HG03066 (cell line): Measurements from ENCODE around the gene SDK1.

Source experiments
- ATAC-seq: cut with Tn5 transposase; IDR thresholded peaks from one replicate; pipeline ENCODE4 v1.9.1; 2021; ENCODE audit warnings: low read depth; ENCODE audit not compliant: unreplicated experiment

SDK1 gene

GRCh38 chr7:3282457-3282856, 18.6 kb upstream of the SDK1 start:
- ATAC-seq, result no peak

GRCh38 chr7:3283130-3283704, 17.8 kb upstream of the SDK1 start:
- no peak for ATAC-seq

- ATAC-seq, result no peak
These were observed 15.4 kb upstream of the SDK1 start for GRCh38 chr7:3285652-3286051.

GRCh38 chr7:3289996-3290395, 11.1 kb upstream of the SDK1 start:
- ATAC-seq, result no peak

- no peak for ATAC-seq
These were observed 8.4 kb upstream of the SDK1 start for GRCh38 chr7:3292694-3293093.

GRCh38 chr7:3294432-3295100, 6.5 kb upstream of the SDK1 start:
- ATAC-seq, result no peak

GRCh38 chr7:3297105-3297819, 3.8 kb upstream of the SDK1 start:
- ATAC-seq, result no peak

- ATAC-seq, result no peak
These were observed 816 bp upstream of the SDK1 start for GRCh38 chr7:3300221-3300650.

- ATAC-seq, result no peak
These were observed 338 bp downstream of the SDK1 start for GRCh38 chr7:3301449-3301731.

- ATAC-seq, result no peak
These were observed 973 bp downstream of the SDK1 start for GRCh38 chr7:3301831-3302618.

- ATAC-seq, result no peak
These were observed 1.7 kb downstream of the SDK1 start for GRCh38 chr7:3302681-3303320.

GRCh38 chr7:3304131-3304530, 3.1 kb downstream of the SDK1 start:
- ATAC-seq, result no peak

- no peak for ATAC-seq
These were observed 6.4 kb downstream of the SDK1 start for GRCh38 chr7:3307435-3307834.

GRCh38 chr7:3309140-3309539, 8.1 kb downstream of the SDK1 start:
- ATAC-seq, result no peak

GRCh38 chr7:3309956-3310355, 8.9 kb downstream of the SDK1 start:
- ATAC-seq, result no peak

GRCh38 chr7:3310884-3311283, 9.8 kb downstream of the SDK1 start:
- no peak for ATAC-seq

GRCh38 chr7:3312583-3312982, 11.5 kb downstream of the SDK1 start:
- no peak for ATAC-seq

- ATAC-seq, result no peak
These were observed 17.8 kb downstream of the SDK1 start for GRCh38 chr7:3318874-3319273.

GRCh38 chr7:3321206-3321605, 20.2 kb downstream of the SDK1 start:
- no peak for ATAC-seq

GRCh38 chr7:3321745-3322144, 20.7 kb downstream of the SDK1 start:
- no peak for ATAC-seq

GRCh38 chr7:3326246-3326645, 25.2 kb downstream of the SDK1 start:
- no peak for ATAC-seq
